ENCODE results near the gene NRG3.
"Not testable (repeated sequence)": the region's sequence is repeated elsewhere in the genome, so short reads cannot be mapped to it uniquely, and the experiment has no call there.

Gene NRG3

GRCh38 chr10:82678451-82678850 is 803.5 kb downstream of the NRG3 start:
- DNase-seq (ENCODE audit: low read depth in 2 of 2): not testable (repeated sequence)

GRCh38 chr10:82680608-82681007 is 805.6 kb downstream of the NRG3 start:
- no peak for DNase-seq (ENCODE audit: low read depth in 2 of 2)

- DNase-seq (ENCODE audit: low read depth in 2 of 2): no peak
These were observed 809.0 kb downstream of the NRG3 start for GRCh38 chr10:82683945-82684344.

GRCh38 chr10:82685087-82685486 is 810.1 kb downstream of the NRG3 start:
- no peak for DNase-seq (ENCODE audit: low read depth in 2 of 2)

- DNase-seq (ENCODE audit: low read depth in 2 of 2): no peak
These were observed 816.2 kb downstream of the NRG3 start for GRCh38 chr10:82691211-82691610.

GRCh38 chr10:82692458-82692857 is 817.5 kb downstream of the NRG3 start:
- no peak for DNase-seq (ENCODE audit: low read depth in 2 of 2)

- DNase-seq (ENCODE audit: low read depth in 2 of 2): no peak
These were observed 846.8 kb downstream of the NRG3 start for GRCh38 chr10:82721831-82722230.

- DNase-seq (ENCODE audit: low read depth in 2 of 2): no peak
These were observed 847.3 kb downstream of the NRG3 start for GRCh38 chr10:82722273-82722672.

GRCh38 chr10:82736305-82736704 is 861.3 kb downstream of the NRG3 start:
- no peak for DNase-seq (ENCODE audit: low read depth in 2 of 2)

GRCh38 chr10:82737549-82737948 is 862.6 kb downstream of the NRG3 start:
- no peak for DNase-seq (ENCODE audit: low read depth in 2 of 2)

- no peak for DNase-seq (ENCODE audit: low read depth in 2 of 2)
These were observed 863.6 kb downstream of the NRG3 start for GRCh38 chr10:82738592-82738991.

GRCh38 chr10:82742478-82742877 is 867.5 kb downstream of the NRG3 start:
- DNase-seq (ENCODE audit: low read depth in 2 of 2): no peak

- no peak for DNase-seq (ENCODE audit: low read depth in 2 of 2)
These were observed 867.9 kb downstream of the NRG3 start for GRCh38 chr10:82742898-82743297.

GRCh38 chr10:82750538-82750937 is 875.5 kb downstream of the NRG3 start:
- DNase-seq (ENCODE audit: low read depth in 2 of 2): no peak

- no peak for DNase-seq (ENCODE audit: low read depth in 2 of 2)
These were observed 882.4 kb downstream of the NRG3 start for GRCh38 chr10:82757397-82757796.

GRCh38 chr10:82757901-82758300 is 882.9 kb downstream of the NRG3 start:
- no peak for DNase-seq (ENCODE audit: low read depth in 2 of 2)

- no peak for DNase-seq (ENCODE audit: low read depth in 2 of 2)
These were observed 884.1 kb downstream of the NRG3 start for GRCh38 chr10:82759050-82759449.

GRCh38 chr10:82762641-82763040 is 887.6 kb downstream of the NRG3 start:
- DNase-seq (ENCODE audit: low read depth in 2 of 2): no peak

- DNase-seq (ENCODE audit: low read depth in 2 of 2): no peak
These were observed 893.0 kb downstream of the NRG3 start for GRCh38 chr10:82768040-82768439.

- no peak for DNase-seq (ENCODE audit: low read depth in 2 of 2)
These were observed 903.9 kb downstream of the NRG3 start for GRCh38 chr10:82778908-82779307.

- DNase-seq (ENCODE audit: low read depth in 2 of 2): no peak
These were observed 921.5 kb downstream of the NRG3 start for GRCh38 chr10:82796510-82796909.

- DNase-seq (ENCODE audit: low read depth in 2 of 2): no peak
These were observed 926.3 kb downstream of the NRG3 start for GRCh38 chr10:82801289-82801688.

- no peak for DNase-seq (ENCODE audit: low read depth in 2 of 2)
These were observed 936.6 kb downstream of the NRG3 start for GRCh38 chr10:82811621-82812020.

GRCh38 chr10:82813856-82814255 is 938.9 kb downstream of the NRG3 start:
- DNase-seq (ENCODE audit: low read depth in 2 of 2): no peak

- no peak for DNase-seq (ENCODE audit: low read depth in 2 of 2)
These were observed 939.6 kb downstream of the NRG3 start for GRCh38 chr10:82814635-82815034.

Data from stimulated activated CD8-positive, alpha-beta memory T cell treated with anti-CD3 and anti-CD28 coated beads, Interleukin-2, amount 100 ng/mL, for 1 hour (primary cell).